ENCODE measurements around the gene UBE2Q2. TPM values are rescaled to one million over a fixed set of nuclear protein-coding genes. Genes with fewer than 3 reads are reported as not detected.

The UBE2Q2 gene
- polyA plus RNA-seq, 1 of the 3 experiments (the other 2 are of a cell fraction): 14.5 TPM

GRCh38 chr15:75926931-75927330, 83.7 kb downstream of the UBE2Q2 start:
- DNase-seq: no peak
- 94% methylated on average over 3 of the region's 3 CpGs for WGBS (ENCODE audit: low lambda C conversion rate)

GRCh38 chr15:75927601-75928000, 84.4 kb downstream of the UBE2Q2 start:
- 91% methylated on average over 4 of the region's 4 CpGs for WGBS (ENCODE audit: low lambda C conversion rate)
- Histone ChIP-seq H3F3A (replicated peaks; ENCODE audit: insufficient read depth) (no peaks in the 10 kb centered on the region), H2AFZ (ENCODE audit: low read depth) (no peak overlapping the region), H3K79me2 (ENCODE audit: insufficient read depth) (peaks cover 55% of the 10 kb centered on the region), H3K4me2 (no peak overlapping the region), H3K4me1 (ENCODE audit: control insufficient read depth in 1 of 2, insufficient read depth in 2 of 2, low read depth in 1 of 2, low read length in 1 of 2) (peaks cover 0 to 6% of the 10 kb centered on the region in 2 experiments; a peak in 2 of 4 replicates), H3K27me3 (ENCODE audit: insufficient read depth) (no peaks in the 10 kb centered on the region), H3K27ac (ENCODE audit: low read depth in 2 of 2, low read length in 1 of 2) (no peak overlapping the region; a peak in 1 of 4 replicates), H3K9ac (no peak overlapping the region), H3K9me2 (no peaks in the 10 kb centered on the region), H3K4me3 (ENCODE audit: low read depth in 2 of 2, low read length in 1 of 2) (no peak overlapping the region), H3K9me3 (no peaks in the 10 kb centered on the region), H4K20me1 (ENCODE audit: insufficient read depth) (peaks cover 57% of the 10 kb centered on the region), H3K36me3 (replicated peaks in 1 of 2; ENCODE audit: control insufficient read depth in 1 of 2, insufficient read depth in 2 of 2, low read length in 1 of 2) (peaks cover 42 to 68% of the 10 kb centered on the region in 2 experiments)
- no peak for DNase-seq
- TF ChIP-seq RAD21 (IDR thresholded peaks at IDR 0.05; ENCODE audit: low read length) (no peak), YY1 (IDR thresholded peaks at IDR 0.05; ENCODE audit: low read depth) (no peak), JUND (IDR thresholded peaks at IDR 0.05) (no peak), EZH2phosphoT487 (IDR thresholded peaks at IDR 0.05; ENCODE audit: borderline replicate concordance, low read depth) (no peak), SMC3 (IDR thresholded peaks at IDR 0.05; ENCODE audit: low read depth, low read length) (no peak), TAF1 (IDR thresholded peaks at IDR 0.05; ENCODE audit: borderline replicate concordance, low read depth, low read length) (no peak), ZBTB33 (IDR thresholded peaks at IDR 0.05; ENCODE audit: borderline replicate concordance, low read depth) (no peak), TCF12 (IDR thresholded peaks at IDR 0.05) (no peak), MXI1 (IDR thresholded peaks at IDR 0.05; ENCODE audit: low read depth, low read length) (no peak), FOXM1 (IDR thresholded peaks at IDR 0.05; ENCODE audit: low read depth) (no peak), GABPA (IDR thresholded peaks at IDR 0.05; ENCODE audit: low read depth) (no peak)
- TF ChIP-seq, protein P1, sequence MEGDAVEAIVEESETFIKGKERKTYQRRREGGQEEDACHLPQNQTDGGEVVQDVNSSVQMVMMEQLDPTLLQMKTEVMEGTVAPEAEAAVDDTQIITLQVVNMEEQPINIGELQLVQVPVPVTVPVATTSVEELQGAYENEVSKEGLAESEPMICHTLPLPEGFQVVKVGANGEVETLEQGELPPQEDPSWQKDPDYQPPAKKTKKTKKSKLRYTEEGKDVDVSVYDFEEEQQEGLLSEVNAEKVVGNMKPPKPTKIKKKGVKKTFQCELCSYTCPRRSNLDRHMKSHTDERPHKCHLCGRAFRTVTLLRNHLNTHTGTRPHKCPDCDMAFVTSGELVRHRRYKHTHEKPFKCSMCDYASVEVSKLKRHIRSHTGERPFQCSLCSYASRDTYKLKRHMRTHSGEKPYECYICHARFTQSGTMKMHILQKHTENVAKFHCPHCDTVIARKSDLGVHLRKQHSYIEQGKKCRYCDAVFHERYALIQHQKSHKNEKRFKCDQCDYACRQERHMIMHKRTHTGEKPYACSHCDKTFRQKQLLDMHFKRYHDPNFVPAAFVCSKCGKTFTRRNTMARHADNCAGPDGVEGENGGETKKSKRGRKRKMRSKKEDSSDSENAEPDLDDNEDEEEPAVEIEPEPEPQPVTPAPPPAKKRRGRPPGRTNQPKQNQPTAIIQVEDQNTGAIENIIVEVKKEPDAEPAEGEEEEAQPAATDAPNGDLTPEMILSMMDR (IDR thresholded peaks at IDR 0.05): no peak
- TF ChIP-seq, protein P2, sequence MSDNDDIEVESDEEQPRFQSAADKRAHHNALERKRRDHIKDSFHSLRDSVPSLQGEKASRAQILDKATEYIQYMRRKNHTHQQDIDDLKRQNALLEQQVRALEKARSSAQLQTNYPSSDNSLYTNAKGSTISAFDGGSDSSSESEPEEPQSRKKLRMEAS (IDR thresholded peaks at IDR 0.05; ENCODE audit: low read depth): no peak
- ChIA-PET POLR2A (no interaction called here), CTCF (no interaction called here)

More at GRCh38 chr15:75926931-75927330, 83.7 kb downstream of the UBE2Q2 start:
- no peak overlapping the region for H3K4me2 ChIP-seq
- H3K9me3 ChIP-seq: no peaks in the 10 kb centered on the region
- H4K20me1 ChIP-seq (ENCODE audit: insufficient read depth): peaks cover 64% of the 10 kb centered on the region
- TF ChIP-seq NFIC (IDR thresholded peaks at IDR 0.05; ENCODE audit: borderline replicate concordance) (no peak), FOXJ3 (CRISPR knock-in tag; IDR thresholded peaks at IDR 0.05) (no peak), MEF2A (IDR thresholded peaks at IDR 0.05; ENCODE audit: borderline replicate concordance, low read depth) (no peak), RXRA (IDR thresholded peaks at IDR 0.05; ENCODE audit: borderline replicate concordance, low read depth) (no peak), CHD2 (IDR thresholded peaks at IDR 0.05; ENCODE audit: low read length, partially characterized antibody) (no peak), POLR2AphosphoS5 (IDR thresholded peaks at IDR 0.05; ENCODE audit: low read depth, low read length) (no peak), NRF1 (IDR thresholded peaks at IDR 0.05; ENCODE audit: low read depth, low read length) (no peak)
- no peak overlapping the region for H3K4me3 ChIP-seq (ENCODE audit: low read depth in 2 of 2, low read length in 1 of 2)
- ChIA-PET CTCF (no interaction called here), POLR2A (no interaction called here)
- H3F3A ChIP-seq (replicated peaks; ENCODE audit: insufficient read depth): no peaks in the 10 kb centered on the region
- no peak overlapping the region for H2AFZ ChIP-seq (ENCODE audit: low read depth)
- peaks cover 60% of the 10 kb centered on the region for H3K79me2 ChIP-seq (ENCODE audit: insufficient read depth)
- H3K4me1 ChIP-seq (ENCODE audit: control insufficient read depth in 1 of 2, insufficient read depth in 2 of 2, low read depth in 1 of 2, low read length in 1 of 2): peaks cover 6 to 11% of the 10 kb centered on the region in 2 experiments; a peak in 3 of 4 replicates
- H3K9ac ChIP-seq: no peak overlapping the region
- no peak overlapping the region for H3K27ac ChIP-seq (ENCODE audit: low read depth in 2 of 2, low read length in 1 of 2)
- H3K27me3 ChIP-seq (ENCODE audit: insufficient read depth): no peaks in the 10 kb centered on the region
- no peaks in the 10 kb centered on the region for H3K9me2 ChIP-seq
- peaks cover 35 to 68% of the 10 kb centered on the region in 2 experiments for H3K36me3 ChIP-seq (replicated peaks in 1 of 2; ENCODE audit: control insufficient read depth in 1 of 2, insufficient read depth in 2 of 2, low read length in 1 of 2)
